K562 (cell line): Measurements from ENCODE around the gene CATSPER4. TPM values are rescaled to one million over a fixed set of nuclear protein-coding genes. Genes with fewer than 3 reads are reported as not detected.

Experiments used
- ARHGAP35 ChIP-seq: fragments of 450-650 bp; IDR thresholded peaks from 2 replicates; pipeline ENCODE4 v1.6.1; 2018; ENCODE audit not compliant: partially characterized antibody
- CHCHD3 ChIP-seq: fragments of 250-450 bp; sonication (Bioruptor Pico); IDR thresholded peaks from 2 replicates; pipeline ENCODE4 v2.1.2; 2022; ENCODE audit warnings: mild to moderate bottlenecking
- CREM ChIP-seq: IDR thresholded peaks from 2 replicates; pipeline ENCODE4 v1.6.1; 2014; ENCODE audit warnings: antibody characterized with exemption, low read depth
- GATAD2A ChIP-seq: fragments of 450-650 bp; IDR thresholded peaks from 2 replicates; pipeline ENCODE4 v1.6.1; 2017
- MAFF ChIP-seq: IDR thresholded peaks from 2 replicates; pipeline ENCODE4 v1.6.1; 2012; ENCODE audit warnings: low read length, improper control_type of control experiment
- MEF2A ChIP-seq: IDR thresholded peaks from 2 replicates; pipeline ENCODE4 v1.6.1; 2011; ENCODE audit warnings: low read depth, mild to moderate bottlenecking, low read length, moderate library complexity; ENCODE audit not compliant: control insufficient read depth
- NR1H2 ChIP-seq: sonication (generic); formaldehyde crosslinking; IDR thresholded peaks from 2 replicates; pipeline ENCODE4 v1.4.0; 2020; ENCODE audit warnings: mild to moderate bottlenecking, missing genetic modification reagents
- PHF20 ChIP-seq: fragments of 450-650 bp; IDR thresholded peaks from 2 replicates; pipeline ENCODE4 v1.6.1; 2018; ENCODE audit not compliant: partially characterized antibody
- PTTG1 ChIP-seq: fragments of 450-650 bp; IDR thresholded peaks from 2 replicates; pipeline ENCODE4 v1.6.1; 2016; ENCODE audit warnings: low read depth, mild to moderate bottlenecking, missing genetic modification characterization, missing compliant biosample characterization
- SETDB1 ChIP-seq: IDR thresholded peaks from one replicate; pipeline ENCODE4 v1.6.1; 2012; ENCODE audit warnings: low read length, control low read depth, inconsistent platforms
- SREBF1 ChIP-seq: fragments of 150-350 bp; IDR thresholded peaks from 2 replicates; pipeline ENCODE4 v1.6.1; 2014; ENCODE audit warnings: antibody characterized with exemption, low read depth, low read length, borderline replicate concordance
- ZNF324 ChIP-seq: fragments of 250-450 bp; sonication (Bioruptor Pico); IDR thresholded peaks from 2 replicates; pipeline ENCODE4 v1.4.0; 2020; ENCODE audit warnings: mild to moderate bottlenecking
- polyA plus RNA-seq, 8 experiments: library from polyadenylated mRNA; depleted of rRNA in 4 of 8; stranded (reverse) in 5 of 8; unstranded in 3 of 8; fragments of >200 nt; fragmentation: Nextera tagmentation in 2 of 8; fragmentation: Illumina TruSeq in 1 of 8; extraction: Ambion mirVana in 2 of 8; extraction: Trizol in 1 of 8; gene quantifications; 2 replicates each; pipeline versions ENCODE4 v1.2.1 to v1.2.3, GENCODE V29; 2011 to 2014; ENCODE audit warnings: inconsistent platforms in 1 of 8, missing spikeins in 1 of 8
- total RNA-seq, 7 experiments: library from RNA; depleted of rRNA in 6 of 7; stranded (reverse); fragments of >200 nt in 6 of 7; fragmentation: Illumina TruSeq in 2 of 7; extraction: Trizol in 2 of 7; gene quantifications; 2 replicates each; pipeline versions ENCODE4 v1.2.1 to v1.2.3, GENCODE V29; 2011 to 2021; ENCODE audit warnings: low replicate concordance in 1 of 7
- TF ChIP-seq, protein P1 (sequence below): fragments of 450-650 bp; conservative IDR thresholded peaks from 2 replicates; pipeline ENCODE4 v1.6.1; 2016; ENCODE audit warnings: missing genetic modification characterization, low read depth, mild to moderate bottlenecking, control low read depth, missing compliant biosample characterization
- TF ChIP-seq, protein P2 (sequence below): fragments of 450-650 bp; IDR thresholded peaks from 2 replicates; pipeline ENCODE4 v1.7.1; 2018; ENCODE audit warnings: mild to moderate bottlenecking, low read depth; ENCODE audit not compliant: partially characterized antibody
- TF ChIP-seq, protein P3 (sequence below): fragments of 250-450 bp; sonication (Bioruptor Pico); IDR thresholded peaks from 2 replicates; pipeline ENCODE4 v1.4.0; 2020; ENCODE audit warnings: borderline replicate concordance
- TF ChIP-seq, protein P4 (sequence below): sonication (generic); formaldehyde crosslinking; IDR thresholded peaks from 2 replicates; pipeline ENCODE4 v1.9.0; 2022; ENCODE audit warnings: mild to moderate bottlenecking, missing genetic modification reagents
- TF ChIP-seq, protein P5 (sequence below): sonication (generic); formaldehyde crosslinking; IDR thresholded peaks from 2 replicates; pipeline ENCODE4 v1.8.1; 2023; ENCODE audit warnings: mild to moderate bottlenecking, missing genetic modification reagents
- TF ChIP-seq, protein P6 (sequence below): fragments of 250-450 bp; sonication (Bioruptor Pico); IDR thresholded peaks from 2 replicates; pipeline ENCODE4 v1.5.0; 2021

The CATSPER4 gene
- total and polyA plus RNA-seq, 9 of the 15 experiments (the other 6 are each of a cell fraction or from before 2014, with no cell fraction given), result 0.04 to 0.13 TPM; not detected in 7

DNA sequence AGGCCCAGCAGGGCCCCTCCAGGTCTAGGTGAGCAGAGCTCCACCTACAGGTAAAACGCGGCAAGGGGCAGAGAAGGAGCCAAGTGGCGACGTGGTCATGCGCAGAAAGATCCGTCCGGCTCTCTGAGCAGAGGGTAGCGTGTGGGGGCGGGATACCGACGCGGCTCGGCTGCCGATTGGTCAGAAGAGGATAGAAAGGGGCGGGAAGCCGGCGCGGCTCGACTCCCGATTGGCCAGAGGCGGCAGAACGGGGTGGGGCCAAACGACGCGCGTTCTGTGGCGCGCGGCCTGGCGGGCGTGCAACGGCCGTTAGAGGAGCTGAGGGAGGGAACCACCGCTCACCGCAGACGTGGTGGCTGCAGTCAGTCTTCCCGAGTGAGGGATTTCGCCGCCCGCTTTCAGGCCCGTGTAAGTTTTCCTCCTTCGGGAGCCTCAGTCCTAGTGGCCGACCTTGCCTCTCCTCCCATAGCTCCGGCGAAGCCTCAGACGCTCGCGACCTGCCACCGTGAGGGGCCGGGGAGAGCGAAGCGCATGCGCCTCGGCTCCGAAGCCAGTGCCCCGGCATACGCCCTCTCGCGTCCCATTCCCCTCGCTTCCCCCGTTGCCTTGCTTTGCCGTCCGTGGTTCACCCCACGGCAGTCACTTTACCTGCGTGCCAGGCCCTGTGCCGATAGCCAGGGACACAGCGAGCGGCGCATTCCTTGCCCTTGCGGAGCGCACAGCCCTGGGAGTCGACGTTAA, 43.7 kb downstream of the CATSPER4 start, which contains the start of gene CEP85 (continued):
- TF ChIP-seq PTTG1 (no peak), SETDB1 (no peak), PHF20 (peak; percentile 45), ARHGAP35 (no peak), MEF2A (no peak), CHCHD3 (CRISPR knock-in tag) (no peak), SREBF1 (peak; percentile 69; the same call in 1 of the 2 replicates), CREM (peak; percentile 91), MAFF (no peak), ZNF324 (CRISPR knock-in tag) (peak; percentile 39; the same call in 1 of the 2 replicates), NR1H2 (CRISPR knock-in tag) (no peak), GATAD2A (no peak)
- TF ChIP-seq, protein P1, sequence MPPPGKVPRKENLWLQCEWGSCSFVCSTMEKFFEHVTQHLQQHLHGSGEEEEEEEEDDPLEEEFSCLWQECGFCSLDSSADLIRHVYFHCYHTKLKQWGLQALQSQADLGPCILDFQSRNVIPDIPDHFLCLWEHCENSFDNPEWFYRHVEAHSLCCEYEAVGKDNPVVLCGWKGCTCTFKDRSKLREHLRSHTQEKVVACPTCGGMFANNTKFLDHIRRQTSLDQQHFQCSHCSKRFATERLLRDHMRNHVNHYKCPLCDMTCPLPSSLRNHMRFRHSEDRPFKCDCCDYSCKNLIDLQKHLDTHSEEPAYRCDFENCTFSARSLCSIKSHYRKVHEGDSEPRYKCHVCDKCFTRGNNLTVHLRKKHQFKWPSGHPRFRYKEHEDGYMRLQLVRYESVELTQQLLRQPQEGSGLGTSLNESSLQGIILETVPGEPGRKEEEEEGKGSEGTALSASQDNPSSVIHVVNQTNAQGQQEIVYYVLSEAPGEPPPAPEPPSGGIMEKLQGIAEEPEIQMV, result no peak
- TF ChIP-seq, protein P2, sequence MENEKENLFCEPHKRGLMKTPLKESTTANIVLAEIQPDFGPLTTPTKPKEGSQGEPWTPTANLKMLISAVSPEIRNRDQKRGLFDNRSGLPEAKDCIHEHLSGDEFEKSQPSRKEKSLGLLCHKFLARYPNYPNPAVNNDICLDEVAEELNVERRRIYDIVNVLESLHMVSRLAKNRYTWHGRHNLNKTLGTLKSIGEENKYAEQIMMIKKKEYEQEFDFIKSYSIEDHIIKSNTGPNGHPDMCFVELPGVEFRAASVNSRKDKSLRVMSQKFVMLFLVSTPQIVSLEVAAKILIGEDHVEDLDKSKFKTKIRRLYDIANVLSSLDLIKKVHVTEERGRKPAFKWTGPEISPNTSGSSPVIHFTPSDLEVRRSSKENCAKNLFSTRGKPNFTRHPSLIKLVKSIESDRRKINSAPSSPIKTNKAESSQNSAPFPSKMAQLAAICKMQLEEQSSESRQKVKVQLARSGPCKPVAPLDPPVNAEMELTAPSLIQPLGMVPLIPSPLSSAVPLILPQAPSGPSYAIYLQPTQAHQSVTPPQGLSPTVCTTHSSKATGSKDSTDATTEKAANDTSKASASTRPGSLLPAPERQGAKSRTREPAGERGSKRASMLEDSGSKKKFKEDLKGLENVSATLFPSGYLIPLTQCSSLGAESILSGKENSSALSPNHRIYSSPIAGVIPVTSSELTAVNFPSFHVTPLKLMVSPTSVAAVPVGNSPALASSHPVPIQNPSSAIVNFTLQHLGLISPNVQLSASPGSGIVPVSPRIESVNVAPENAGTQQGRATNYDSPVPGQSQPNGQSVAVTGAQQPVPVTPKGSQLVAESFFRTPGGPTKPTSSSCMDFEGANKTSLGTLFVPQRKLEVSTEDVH, result peak; percentile 54
- TF ChIP-seq, protein P3, sequence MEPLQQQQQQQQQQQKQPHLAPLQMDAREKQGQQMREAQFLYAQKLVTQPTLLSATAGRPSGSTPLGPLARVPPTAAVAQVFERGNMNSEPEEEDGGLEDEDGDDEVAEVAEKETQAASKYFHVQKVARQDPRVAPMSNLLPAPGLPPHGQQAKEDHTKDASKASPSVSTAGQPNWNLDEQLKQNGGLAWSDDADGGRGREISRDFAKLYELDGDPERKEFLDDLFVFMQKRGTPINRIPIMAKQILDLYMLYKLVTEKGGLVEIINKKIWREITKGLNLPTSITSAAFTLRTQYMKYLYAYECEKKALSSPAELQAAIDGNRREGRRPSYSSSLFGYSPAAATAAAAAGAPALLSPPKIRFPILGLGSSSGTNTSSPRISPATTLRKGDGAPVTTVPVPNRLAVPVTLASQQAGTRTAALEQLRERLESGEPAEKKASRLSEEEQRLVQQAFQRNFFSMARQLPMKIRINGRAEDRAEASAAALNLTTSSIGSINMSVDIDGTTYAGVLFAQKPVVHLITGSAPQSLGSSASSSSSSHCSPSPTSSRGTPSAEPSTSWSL (CRISPR knock-in tag), result 0 out of 2 replicates have a peak, but pooled peaks have one; percentile 62
- TF ChIP-seq, protein P4, sequence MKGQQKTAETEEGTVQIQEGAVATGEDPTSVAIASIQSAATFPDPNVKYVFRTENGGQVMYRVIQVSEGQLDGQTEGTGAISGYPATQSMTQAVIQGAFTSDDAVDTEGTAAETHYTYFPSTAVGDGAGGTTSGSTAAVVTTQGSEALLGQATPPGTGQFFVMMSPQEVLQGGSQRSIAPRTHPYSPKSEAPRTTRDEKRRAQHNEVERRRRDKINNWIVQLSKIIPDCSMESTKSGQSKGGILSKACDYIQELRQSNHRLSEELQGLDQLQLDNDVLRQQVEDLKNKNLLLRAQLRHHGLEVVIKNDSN, result no peak
- TF ChIP-seq, protein P5, sequence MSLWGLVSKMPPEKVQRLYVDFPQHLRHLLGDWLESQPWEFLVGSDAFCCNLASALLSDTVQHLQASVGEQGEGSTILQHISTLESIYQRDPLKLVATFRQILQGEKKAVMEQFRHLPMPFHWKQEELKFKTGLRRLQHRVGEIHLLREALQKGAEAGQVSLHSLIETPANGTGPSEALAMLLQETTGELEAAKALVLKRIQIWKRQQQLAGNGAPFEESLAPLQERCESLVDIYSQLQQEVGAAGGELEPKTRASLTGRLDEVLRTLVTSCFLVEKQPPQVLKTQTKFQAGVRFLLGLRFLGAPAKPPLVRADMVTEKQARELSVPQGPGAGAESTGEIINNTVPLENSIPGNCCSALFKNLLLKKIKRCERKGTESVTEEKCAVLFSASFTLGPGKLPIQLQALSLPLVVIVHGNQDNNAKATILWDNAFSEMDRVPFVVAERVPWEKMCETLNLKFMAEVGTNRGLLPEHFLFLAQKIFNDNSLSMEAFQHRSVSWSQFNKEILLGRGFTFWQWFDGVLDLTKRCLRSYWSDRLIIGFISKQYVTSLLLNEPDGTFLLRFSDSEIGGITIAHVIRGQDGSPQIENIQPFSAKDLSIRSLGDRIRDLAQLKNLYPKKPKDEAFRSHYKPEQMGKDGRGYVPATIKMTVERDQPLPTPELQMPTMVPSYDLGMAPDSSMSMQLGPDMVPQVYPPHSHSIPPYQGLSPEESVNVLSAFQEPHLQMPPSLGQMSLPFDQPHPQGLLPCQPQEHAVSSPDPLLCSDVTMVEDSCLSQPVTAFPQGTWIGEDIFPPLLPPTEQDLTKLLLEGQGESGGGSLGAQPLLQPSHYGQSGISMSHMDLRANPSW (CRISPR knock-in tag), result peak; percentile 92
- TF ChIP-seq, protein P6, sequence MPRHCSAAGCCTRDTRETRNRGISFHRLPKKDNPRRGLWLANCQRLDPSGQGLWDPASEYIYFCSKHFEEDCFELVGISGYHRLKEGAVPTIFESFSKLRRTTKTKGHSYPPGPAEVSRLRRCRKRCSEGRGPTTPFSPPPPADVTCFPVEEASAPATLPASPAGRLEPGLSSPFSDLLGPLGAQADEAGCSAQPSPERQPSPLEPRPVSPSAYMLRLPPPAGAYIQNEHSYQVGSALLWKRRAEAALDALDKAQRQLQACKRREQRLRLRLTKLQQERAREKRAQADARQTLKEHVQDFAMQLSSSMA, result 0 out of 2 replicates have a peak, but pooled peaks have one; percentile 11
